A673 (cell line): ENCODE results near the gene LRRC8C. TPM values are rescaled to one million over a fixed set of nuclear protein-coding genes. Genes with fewer than 3 reads are reported as not detected.
"Not testable (repeated sequence)": the region's sequence is repeated elsewhere in the genome, so short reads cannot be mapped to it uniquely, and the experiment has no call there.

Experiments used
- BruUV-seq: library from RNA; stranded (reverse); fragments of 400-500 nt; replicated peaks from 2 replicates; lab custom pipeline; 2021; lab: Mats Ljungman, UMichigan
- CTCF ChIA-PET: fragments of 300-600 bp; sonication (Branson Sonifier 250); formaldehyde crosslinking; loops from one replicate; lab custom pipeline; 2022; ENCODE audit warnings: antibody characterized with exemption; lab: Charles Lee
- POLR2A ChIA-PET: fragments of 300-600 bp; sonication (Branson Sonifier 250); formaldehyde crosslinking; loops from one replicate; lab custom pipeline; 2022; ENCODE audit warnings: antibody characterized with exemption; ENCODE audit not compliant: low non-redundant PET; lab: Charles Lee
- DNase-seq: peaks from one replicate; pipeline ENCODE4 v3.0.0-alpha.2; 2015; ENCODE audit warnings: low spot score
- H3K27ac ChIP-seq: fragments of 200-600 bp; sonication (generic); 2 replicates; pipeline ENCODE4 v1.5.1; 2016; ENCODE audit warnings: mixed run types, low read depth, mild to moderate bottlenecking, mixed read lengths, antibody characterized with exemption, low read length; ENCODE audit not compliant: poor library complexity, severe bottlenecking
- H3K27me3 ChIP-seq: fragments of 200-600 bp; sonication (generic); replicated peaks from 2 replicates; pipeline ENCODE4 v1.6.1; 2017; ENCODE audit warnings: mixed run types, low read depth, mild to moderate bottlenecking, mixed read lengths, antibody characterized with exemption, low read length; ENCODE audit not compliant: insufficient read depth, poor library complexity
- H3K36me3 ChIP-seq: fragments of 200-600 bp; sonication (generic); 2 replicates; pipeline ENCODE4 v1.6.1; 2016; ENCODE audit warnings: mixed run types, mild to moderate bottlenecking, mixed read lengths, antibody characterized with exemption, low read length; ENCODE audit not compliant: insufficient read depth, poor library complexity, severe bottlenecking
- H3K4me1 ChIP-seq: fragments of 200-600 bp; sonication (generic); 2 replicates; pipeline ENCODE4 v1.6.1; 2017; ENCODE audit warnings: mixed run types, mild to moderate bottlenecking, mixed read lengths, antibody characterized with exemption, low read length; ENCODE audit not compliant: insufficient read depth, poor library complexity, severe bottlenecking
- H3K4me3 ChIP-seq: fragments of 200-600 bp; sonication (generic); 2 replicates; pipeline ENCODE4 v1.5.1; 2016; ENCODE audit warnings: low read depth, mixed run types, mild to moderate bottlenecking, mixed read lengths, low read length; ENCODE audit not compliant: poor library complexity, severe bottlenecking
- H3K9me3 ChIP-seq: fragments of 200-600 bp; sonication (generic); 2 replicates; pipeline ENCODE4 v1.6.1; 2016; ENCODE audit warnings: mixed run types, low read depth, mild to moderate bottlenecking, mixed read lengths, antibody characterized with exemption, low read length; ENCODE audit not compliant: poor library complexity, severe bottlenecking
- EZH2 ChIP-seq: fragments of 200-600 bp; sonication (generic); IDR thresholded peaks from 2 replicates; pipeline ENCODE4 v1.6.1; 2017; ENCODE audit warnings: borderline replicate concordance, low read depth, mild to moderate bottlenecking, mixed read lengths, antibody characterized with exemption, low read length; ENCODE audit not compliant: poor library complexity, severe bottlenecking
- intact Hi-C: fragments of 100-400 bp; cut with micrococcal nuclease; formaldehyde crosslinking; loops from one replicate; pipeline ENCODE4 v1.10.0; 2022; ENCODE audit not compliant: unreplicated experiment
- total RNA-seq: library from RNA; stranded (reverse); gene quantifications from 2 replicates; pipeline ENCODE4 v1.2.3, GENCODE V29; 2021
- TF ChIP-seq, protein P1 (sequence below): fragments of 300-800, 200-600 bp; sonication (generic); conservative IDR thresholded peaks from 2 replicates; pipeline ENCODE4 v1.5.1; 2017; ENCODE audit warnings: low read depth, mild to moderate bottlenecking, antibody characterized with exemption, low read length, moderate library complexity, mixed read lengths

LRRC8C gene
- total RNA-seq, 1 experiment from 2014 or later = 6.9 TPM

GRCh38 chr1:89590341-89591080 lies 42.4 kb upstream of the LRRC8C start:
- Histone ChIP-seq H3K27me3 (no peaks in the 10 kb centered on the region), H3K4me3 (no peak overlapping the region), H3K36me3 (no peaks in the 10 kb centered on the region), H3K4me1 (peaks cover 14% of the 10 kb centered on the region), H3K27ac (no peak overlapping the region), H3K9me3 (no peaks in the 10 kb centered on the region)
- BruUV-seq = no TSS peak
- DNase-seq = no peak
- intact Hi-C loops = loop anchor here (10.0 kb wide), 1 partner anchor 586 kb away; no protein-coding TSS in a partner anchor
- no peak for TF ChIP-seq EZH2
- TF ChIP-seq, protein P1, sequence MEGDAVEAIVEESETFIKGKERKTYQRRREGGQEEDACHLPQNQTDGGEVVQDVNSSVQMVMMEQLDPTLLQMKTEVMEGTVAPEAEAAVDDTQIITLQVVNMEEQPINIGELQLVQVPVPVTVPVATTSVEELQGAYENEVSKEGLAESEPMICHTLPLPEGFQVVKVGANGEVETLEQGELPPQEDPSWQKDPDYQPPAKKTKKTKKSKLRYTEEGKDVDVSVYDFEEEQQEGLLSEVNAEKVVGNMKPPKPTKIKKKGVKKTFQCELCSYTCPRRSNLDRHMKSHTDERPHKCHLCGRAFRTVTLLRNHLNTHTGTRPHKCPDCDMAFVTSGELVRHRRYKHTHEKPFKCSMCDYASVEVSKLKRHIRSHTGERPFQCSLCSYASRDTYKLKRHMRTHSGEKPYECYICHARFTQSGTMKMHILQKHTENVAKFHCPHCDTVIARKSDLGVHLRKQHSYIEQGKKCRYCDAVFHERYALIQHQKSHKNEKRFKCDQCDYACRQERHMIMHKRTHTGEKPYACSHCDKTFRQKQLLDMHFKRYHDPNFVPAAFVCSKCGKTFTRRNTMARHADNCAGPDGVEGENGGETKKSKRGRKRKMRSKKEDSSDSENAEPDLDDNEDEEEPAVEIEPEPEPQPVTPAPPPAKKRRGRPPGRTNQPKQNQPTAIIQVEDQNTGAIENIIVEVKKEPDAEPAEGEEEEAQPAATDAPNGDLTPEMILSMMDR = no peak
- ChIA-PET CTCF (interaction anchor here (0.6 kb wide), 1 partner anchor 9 kb away, joined by 9 read pairs; no protein-coding TSS in a partner anchor), POLR2A (no interaction called here)

GRCh38 chr1:89592861-89593302 lies 40.0 kb upstream of the LRRC8C start:
- H3K4me1 ChIP-seq = peaks cover 14% of the 10 kb centered on the region
- CTCF ChIA-PET, POLR2A ChIA-PET, H3K27me3 ChIP-seq, H3K36me3 ChIP-seq, H3K4me3 ChIP-seq, H3K27ac ChIP-seq, BruUV-seq, H3K9me3 ChIP-seq, DNase-seq: not testable (repeated sequence)
- intact Hi-C loops = loop anchor here (10.0 kb wide), 1 partner anchor 588 kb away; no protein-coding TSS in a partner anchor

DNA sequence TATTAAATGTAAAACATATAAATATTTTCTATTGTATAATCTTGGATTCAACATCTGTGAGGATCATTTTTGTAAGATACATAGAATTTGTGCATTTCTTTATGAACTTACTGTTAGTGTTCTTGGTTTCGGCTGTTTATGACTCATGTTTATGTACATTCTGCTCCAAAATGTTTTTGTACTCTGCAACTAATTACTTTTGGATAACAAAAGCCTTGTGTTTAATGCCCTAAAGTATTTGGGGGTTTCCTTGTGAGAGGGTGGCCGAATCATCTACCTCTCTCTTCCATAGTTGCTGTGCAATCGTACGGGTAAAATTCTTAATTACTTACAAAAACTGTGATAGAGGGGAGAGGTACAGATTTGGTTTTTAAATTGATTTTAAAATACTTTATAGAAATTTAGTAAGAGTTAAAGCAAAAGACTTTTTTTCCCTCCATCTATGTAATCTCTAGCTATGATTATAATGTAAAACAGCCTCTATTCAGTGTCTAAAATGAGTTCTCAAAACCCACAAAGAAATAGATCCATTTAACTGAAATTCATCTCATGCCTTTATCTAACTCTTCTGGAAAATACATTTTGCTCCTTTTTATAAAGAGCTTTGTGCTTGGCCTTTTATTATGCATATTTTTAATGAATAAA lies 38.7 kb upstream of the LRRC8C start:
- Histone ChIP-seq H3K4me1 (peaks cover 14% of the 10 kb centered on the region), H3K9me3 (no peaks in the 10 kb centered on the region), H3K27me3 (no peaks in the 10 kb centered on the region), H3K4me3 (no peak overlapping the region), H3K36me3 (no peaks in the 10 kb centered on the region), H3K27ac (no peak overlapping the region)
- POLR2A ChIA-PET = no interaction called here
- TF ChIP-seq EZH2 = no peak
- TF ChIP-seq, protein P1 = no peak
- CTCF ChIA-PET = no interaction called here
- BruUV-seq = no TSS peak
- intact Hi-C loops = loop anchor here (10.0 kb wide), 1 partner anchor 589 kb away; no protein-coding TSS in a partner anchor
- DNase-seq = no peak
